C4-2B (cell line): ENCODE data around the gene AGFG2.

ENCODE experiments used
- CTCF ChIP-seq: fragments of 450-650 bp; conservative IDR thresholded peaks from 2 replicates; pipeline ENCODE4 v1.5.1; 2017; ENCODE audit warnings: mild to moderate bottlenecking
- ZFX ChIP-seq: fragments of 450-650 bp; IDR thresholded peaks from 2 replicates; pipeline ENCODE4 v1.6.1; 2017

GRCh38 chr7:100577103-100577502, 38.1 kb downstream of the AGFG2 start:
- TF ChIP-seq CTCF (no peak), ZFX (no peak)
